Breast epithelium (tissue), 3 donors: ENCODE data around the gene FAM20B.
A peak's percentile ranks its signal among the peaks of the same experiment; 100 is the strongest.

Experiments
- CTCF ChIP-seq, 3 donors: fragments of 450-650 bp; IDR thresholded peaks; one replicate each; pipeline ENCODE4 v1.5.1; 2016 to 2017; ENCODE audit warnings: antibody characterized with exemption in 3 of 3, mild to moderate bottlenecking in 3 of 3, moderate library complexity in 3 of 3
- POLR2A ChIP-seq: fragments of 450-650 bp; IDR thresholded peaks from one replicate; pipeline ENCODE4 v1.6.1; 2016; ENCODE audit warnings: antibody characterized with exemption, mild to moderate bottlenecking, moderate library complexity

DNA sequence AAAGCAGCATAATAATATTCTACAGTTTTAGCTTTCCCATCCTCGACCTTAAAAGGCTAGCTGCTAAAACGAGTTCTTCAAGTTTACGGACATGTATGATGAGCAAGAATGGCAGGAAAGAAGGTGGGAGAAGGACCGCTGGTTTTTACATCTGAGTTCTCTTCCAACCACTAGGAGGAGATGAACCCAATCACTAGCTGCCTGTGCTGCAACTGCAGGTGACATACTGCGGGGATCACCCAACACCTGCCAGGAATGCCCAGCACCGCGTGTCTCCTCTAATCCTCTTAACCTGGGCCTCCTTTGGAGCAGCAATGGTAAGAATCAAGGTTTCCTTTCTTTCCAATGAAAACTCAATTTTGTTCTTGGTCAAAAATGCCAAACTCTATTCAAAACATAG lies 79.7 kb downstream of the FAM20B start:
- peak in 2 of 3 donors; percentile 26 to 48 for TF ChIP-seq CTCF (IDR thresholded peaks at IDR 0.05)
- TF ChIP-seq POLR2A: no peak
